ENCODE measurements around the gene FUT8. TPM values are rescaled to one million over a fixed set of nuclear protein-coding genes. Genes with fewer than 3 reads are reported as not detected.

Gene FUT8
- total RNA-seq, 1 experiment from 2014 or later = 42.3 TPM

DNA sequence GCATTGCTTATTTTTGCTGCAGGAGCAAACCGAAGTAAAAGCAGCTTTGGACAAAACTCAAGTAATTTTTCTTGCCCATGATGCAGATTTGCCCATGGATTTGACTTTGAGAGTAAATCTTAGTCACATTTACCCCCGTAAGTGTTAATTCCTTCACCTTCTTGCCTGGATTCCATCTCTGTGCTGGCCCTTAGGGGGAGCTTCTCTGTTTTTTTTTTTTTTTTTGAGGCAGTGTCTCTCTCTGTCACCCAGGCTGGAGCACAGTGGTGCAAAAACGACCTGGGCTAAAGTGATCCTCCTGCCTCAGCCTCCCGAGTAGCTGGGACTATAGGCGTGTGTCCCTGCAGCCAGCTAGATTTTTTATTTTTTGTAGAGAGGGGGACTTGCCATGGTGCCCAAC is 210.2 kb downstream of the FUT8 start:
- Histone ChIP-seq H3K4me1 (ENCODE audit: control insufficient read depth in 1 of 2, insufficient read depth in 2 of 2, low read length in 2 of 2) (no peaks in the 10 kb centered on the region), H2AFZ (ENCODE audit: low read depth, low read length, poor library complexity, severe bottlenecking) (no peak overlapping the region), H3K27me3 (ENCODE audit: insufficient read depth, low read length) (no peaks in the 10 kb centered on the region), H3K79me2 (ENCODE audit: insufficient read depth, low read length) (no peaks in the 10 kb centered on the region), H3K4me2 (ENCODE audit: low read length) (no peak overlapping the region), H3K27ac (ENCODE audit: low read depth, low read length) (no peak overlapping the region), H3K9me3 (ENCODE audit: control insufficient read depth in 1 of 2, insufficient read depth in 1 of 2, low read depth in 1 of 2, low read length in 2 of 2) (no peaks in the 10 kb centered on the region), H3K4me3 (replicated peaks in 1 of 2; ENCODE audit: low read depth in 1 of 2, low read length in 2 of 2) (no peak overlapping the region), H3K36me3 (ENCODE audit: control insufficient read depth in 1 of 2, insufficient read depth in 2 of 2, low read length in 2 of 2) (no peaks in the 10 kb centered on the region), H3K9ac (ENCODE audit: low read length) (no peak overlapping the region), H3K9me2 (ENCODE audit: insufficient read depth) (no peaks in the 10 kb centered on the region), H4K20me1 (ENCODE audit: insufficient read depth) (no peaks in the 10 kb centered on the region)
- DNase-seq (ENCODE audit: low read depth, low spot score) (no peak), ATAC-seq (no peak)
- intact Hi-C loops (cut with micrococcal nuclease) = no loop called here
- POLR2A ChIA-PET = no interaction called here
- no TSS peak for BruUV-seq (replicated peaks)
- RAD21 ChIA-PET (ENCODE audit: low non-redundant PET in 1 of 2, low total read pairs in 2 of 2, uncharacterized antibody in 2 of 2, unreplicated experiment in 2 of 2) = no interaction called here
- TF ChIP-seq, protein P1, sequence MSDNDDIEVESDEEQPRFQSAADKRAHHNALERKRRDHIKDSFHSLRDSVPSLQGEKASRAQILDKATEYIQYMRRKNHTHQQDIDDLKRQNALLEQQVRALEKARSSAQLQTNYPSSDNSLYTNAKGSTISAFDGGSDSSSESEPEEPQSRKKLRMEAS (IDR thresholded peaks at IDR 0.05) = no peak
- TF ChIP-seq, protein P2, sequence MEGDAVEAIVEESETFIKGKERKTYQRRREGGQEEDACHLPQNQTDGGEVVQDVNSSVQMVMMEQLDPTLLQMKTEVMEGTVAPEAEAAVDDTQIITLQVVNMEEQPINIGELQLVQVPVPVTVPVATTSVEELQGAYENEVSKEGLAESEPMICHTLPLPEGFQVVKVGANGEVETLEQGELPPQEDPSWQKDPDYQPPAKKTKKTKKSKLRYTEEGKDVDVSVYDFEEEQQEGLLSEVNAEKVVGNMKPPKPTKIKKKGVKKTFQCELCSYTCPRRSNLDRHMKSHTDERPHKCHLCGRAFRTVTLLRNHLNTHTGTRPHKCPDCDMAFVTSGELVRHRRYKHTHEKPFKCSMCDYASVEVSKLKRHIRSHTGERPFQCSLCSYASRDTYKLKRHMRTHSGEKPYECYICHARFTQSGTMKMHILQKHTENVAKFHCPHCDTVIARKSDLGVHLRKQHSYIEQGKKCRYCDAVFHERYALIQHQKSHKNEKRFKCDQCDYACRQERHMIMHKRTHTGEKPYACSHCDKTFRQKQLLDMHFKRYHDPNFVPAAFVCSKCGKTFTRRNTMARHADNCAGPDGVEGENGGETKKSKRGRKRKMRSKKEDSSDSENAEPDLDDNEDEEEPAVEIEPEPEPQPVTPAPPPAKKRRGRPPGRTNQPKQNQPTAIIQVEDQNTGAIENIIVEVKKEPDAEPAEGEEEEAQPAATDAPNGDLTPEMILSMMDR (IDR thresholded peaks at IDR 0.05 in 2 of 3, conservative IDR thresholded peaks at IDR 0.05 in 1 of 3; ENCODE audit: borderline replicate concordance in 1 of 3, insufficient read depth in 1 of 3, low read depth in 2 of 3, low read length in 2 of 3) = 0 out of 6 replicates have a peak, but pooled peaks of 2 of the 3 experiments have one; percentile 9 to 21
- TF ChIP-seq, protein P3, sequence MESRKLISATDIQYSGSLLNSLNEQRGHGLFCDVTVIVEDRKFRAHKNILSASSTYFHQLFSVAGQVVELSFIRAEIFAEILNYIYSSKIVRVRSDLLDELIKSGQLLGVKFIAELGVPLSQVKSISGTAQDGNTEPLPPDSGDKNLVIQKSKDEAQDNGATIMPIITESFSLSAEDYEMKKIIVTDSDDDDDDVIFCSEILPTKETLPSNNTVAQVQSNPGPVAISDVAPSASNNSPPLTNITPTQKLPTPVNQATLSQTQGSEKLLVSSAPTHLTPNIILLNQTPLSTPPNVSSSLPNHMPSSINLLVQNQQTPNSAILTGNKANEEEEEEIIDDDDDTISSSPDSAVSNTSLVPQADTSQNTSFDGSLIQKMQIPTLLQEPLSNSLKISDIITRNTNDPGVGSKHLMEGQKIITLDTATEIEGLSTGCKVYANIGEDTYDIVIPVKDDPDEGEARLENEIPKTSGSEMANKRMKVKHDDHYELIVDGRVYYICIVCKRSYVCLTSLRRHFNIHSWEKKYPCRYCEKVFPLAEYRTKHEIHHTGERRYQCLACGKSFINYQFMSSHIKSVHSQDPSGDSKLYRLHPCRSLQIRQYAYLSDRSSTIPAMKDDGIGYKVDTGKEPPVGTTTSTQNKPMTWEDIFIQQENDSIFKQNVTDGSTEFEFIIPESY (IDR thresholded peaks at IDR 0.05; ENCODE audit: extremely low read depth, insufficient replicate concordance, low read length) = no peak
- CTCF ChIA-PET = interaction anchor here (0.8 to 1.6 kb wide), 5 partner anchors 9 to 208 kb away, joined by 3 to 4 read pairs (median 3); no protein-coding TSS in a partner anchor

DNA sequence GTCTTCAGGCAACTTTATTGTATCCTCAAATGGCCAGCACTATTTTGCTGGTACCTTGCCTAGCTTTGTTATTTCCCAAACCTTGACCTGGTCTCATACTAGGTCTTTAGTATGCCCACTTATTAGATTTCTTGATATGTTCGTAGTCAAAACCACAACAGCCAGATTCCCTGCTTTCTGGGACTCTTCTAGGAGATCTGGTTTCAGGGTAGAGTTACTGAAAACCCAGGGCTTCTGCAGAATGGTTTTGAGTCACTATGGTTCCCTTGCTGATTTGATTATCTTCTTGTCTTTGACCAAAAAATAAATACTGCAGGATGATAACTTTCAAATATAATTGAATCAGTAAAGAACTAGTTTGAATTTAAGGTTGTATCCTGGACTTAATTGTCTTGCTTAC is 211.2 kb downstream of the FUT8 start:
- ChIA-PET RAD21 (ENCODE audit: low non-redundant PET in 1 of 2, low total read pairs in 2 of 2, uncharacterized antibody in 2 of 2, unreplicated experiment in 2 of 2) (no interaction called here), CTCF (interaction anchor here (0.6 kb wide), 1 partner anchor 393 kb away, joined by 3 read pairs; no protein-coding TSS in a partner anchor), POLR2A (no interaction called here)
- no peak overlapping the region for H3K9ac ChIP-seq (ENCODE audit: low read length)
- no peaks in the 10 kb centered on the region for H3K4me1 ChIP-seq (ENCODE audit: control insufficient read depth in 1 of 2, insufficient read depth in 2 of 2, low read length in 2 of 2)
- no peak overlapping the region for H3K4me3 ChIP-seq (replicated peaks in 1 of 2; ENCODE audit: low read depth in 1 of 2, low read length in 2 of 2)
- ATAC-seq (no peak), DNase-seq (ENCODE audit: low read depth, low spot score) (no peak)
- no peaks in the 10 kb centered on the region for H4K20me1 ChIP-seq (ENCODE audit: insufficient read depth)
- H3K36me3 ChIP-seq (ENCODE audit: control insufficient read depth in 1 of 2, insufficient read depth in 2 of 2, low read length in 2 of 2) = no peaks in the 10 kb centered on the region
- BruUV-seq (replicated peaks) = no TSS peak
- no peak overlapping the region for H3K4me2 ChIP-seq (ENCODE audit: low read length)
- no peak overlapping the region for H2AFZ ChIP-seq (ENCODE audit: low read depth, low read length, poor library complexity, severe bottlenecking)
- no peaks in the 10 kb centered on the region for H3K9me2 ChIP-seq (ENCODE audit: insufficient read depth)
- H3K27ac ChIP-seq (ENCODE audit: low read depth, low read length) = no peak overlapping the region
- H3K79me2 ChIP-seq (ENCODE audit: insufficient read depth, low read length) = no peaks in the 10 kb centered on the region
- no peaks in the 10 kb centered on the region for H3K27me3 ChIP-seq (ENCODE audit: insufficient read depth, low read length)
- intact Hi-C loops (cut with micrococcal nuclease) = no loop called here
- H3K9me3 ChIP-seq (ENCODE audit: control insufficient read depth in 1 of 2, insufficient read depth in 1 of 2, low read depth in 1 of 2, low read length in 2 of 2) = no peaks in the 10 kb centered on the region
- TF ChIP-seq TCF7L2 (IDR thresholded peaks at IDR 0.05; ENCODE audit: borderline replicate concordance, extremely low read depth, insufficient read depth, insufficient read length) (no peak), CEBPB (IDR thresholded peaks at IDR 0.05; ENCODE audit: low read depth) (no peak), POLR2A (IDR thresholded peaks at IDR 0.05; ENCODE audit: borderline replicate concordance, extremely low read depth, insufficient read depth, insufficient read length) (no peak), ZNF274 (IDR thresholded peaks at IDR 0.05; ENCODE audit: low read depth, low read length) (no peak)
- TF ChIP-seq, protein P1 (IDR thresholded peaks at IDR 0.05) = no peak
- TF ChIP-seq, protein P2 (IDR thresholded peaks at IDR 0.05 in 2 of 3, conservative IDR thresholded peaks at IDR 0.05 in 1 of 3; ENCODE audit: borderline replicate concordance in 1 of 3, insufficient read depth in 1 of 3, low read depth in 2 of 3, low read length in 2 of 3) = no peak
- TF ChIP-seq, protein P3 (IDR thresholded peaks at IDR 0.05; ENCODE audit: extremely low read depth, insufficient replicate concordance, low read length) = no peak

All from HCT116 (cell line).